B cell (primary cell): ENCODE data around the gene POT1. TPM values are rescaled to one million over a fixed set of nuclear protein-coding genes. Genes with fewer than 3 reads are reported as not detected.

Experiments used
- ATAC-seq: fragments of 200-7000 bp; cut with Tn5 transposase; one replicate; pipeline ENCODE4 v1.10.0; 2021; ENCODE audit warnings: low read depth, mild to moderate bottlenecking, moderate number of reproducible peaks, moderate library complexity
- CTCF ChIA-PET: fragments of 350-600 bp; sonication (Branson Sonifier 250); formaldehyde crosslinking; loops from one replicate; lab custom pipeline; 2021; ENCODE audit warnings: antibody characterized with exemption, inconsistent platforms; lab: Charles Lee
- POLR2A ChIA-PET: fragments of 350-600 bp; sonication (Branson Sonifier 250); formaldehyde crosslinking; loops from one replicate; lab custom pipeline; 2021; ENCODE audit warnings: antibody characterized with exemption; lab: Charles Lee
- DNase-seq: peaks from one replicate; pipeline ENCODE4 v3.0.0; 2013
- H2AFZ ChIP-seq: 2 replicates; pipeline ENCODE4 v1.6.1; 2012; ENCODE audit warnings: mild to moderate bottlenecking, low read depth, low read length; ENCODE audit not compliant: insufficient read depth, poor library complexity, severe bottlenecking
- H3K27ac ChIP-seq, 2 donors: 1 replicate in 1 of 2; 2 replicates in 1 of 2; pipeline ENCODE4 v1.5.1; 2012 to 2013; ENCODE audit warnings: low read length in 2 of 2, mild to moderate bottlenecking in 2 of 2, moderate library complexity in 1 of 2
- H3K27me3 ChIP-seq, 4 experiments: fragments of 200-600 bp in 1 of 4; sonication (generic) in 1 of 4; replicated peaks in 1 of 4; 1 replicate in 2 of 4; 2 replicates in 2 of 4; pipeline versions ENCODE4 v1.6.1 to v1.7.0; 2013 to 2016; ENCODE audit warnings: low read length in 3 of 4, mild to moderate bottlenecking in 2 of 4, mixed read lengths in 1 of 4, moderate library complexity in 1 of 4; ENCODE audit not compliant: insufficient read depth in 4 of 4, control insufficient read depth in 3 of 4; ENCODE audit errors: control extremely low read depth in 1 of 4
- H3K36me3 ChIP-seq, 2 experiments: replicated peaks in 1 of 2; 1 replicate in 1 of 2; 2 replicates in 1 of 2; pipeline versions ENCODE4 v1.6.1 to v1.7.1; 2013; ENCODE audit warnings: low read length in 1 of 2; ENCODE audit not compliant: insufficient read depth in 2 of 2, control insufficient read depth in 1 of 2; ENCODE audit errors: control extremely low read depth in 1 of 2, extremely low read depth in 1 of 2
- H3K4me1 ChIP-seq, 2 donors: fragments of 200-600 bp in 1 of 2; sonication (generic) in 1 of 2; 1 replicate in 1 of 2; 2 replicates in 1 of 2; pipeline versions ENCODE4 v1.5.1 to v1.6.1; 2013 to 2017; ENCODE audit warnings: low read length in 2 of 2; ENCODE audit not compliant: control insufficient read depth in 2 of 2, insufficient read depth in 2 of 2
- H3K4me2 ChIP-seq: replicated peaks from 2 replicates; pipeline ENCODE3; 2012; ENCODE audit warnings: mild to moderate bottlenecking, low read depth, low read length; ENCODE audit not compliant: poor library complexity, severe bottlenecking
- H3K4me3 ChIP-seq, 5 experiments: fragments of 200-600 bp in 1 of 5; sonication (generic) in 1 of 5; 1 replicate in 3 of 5; 2 replicates in 2 of 5; pipeline versions ENCODE4 v1.5.1 to v1.7.0; 2011 to 2016; ENCODE audit warnings: low read length in 4 of 5, mild to moderate bottlenecking in 4 of 5, low read depth in 2 of 5, control low read depth in 1 of 5, moderate library complexity in 1 of 5; ENCODE audit not compliant: insufficient read depth in 1 of 5; ENCODE audit errors: control extremely low read depth in 1 of 5, extremely low read depth in 1 of 5
- H3K79me2 ChIP-seq: fragments of 200-600 bp; sonication (generic); one replicate; pipeline ENCODE4 v1.6.0; 2016; ENCODE audit warnings: low read length; ENCODE audit not compliant: control insufficient read depth, insufficient read depth
- H3K9ac ChIP-seq: fragments of 200-600 bp; sonication (generic); 2 replicates; pipeline ENCODE4 v1.6.1; 2017; ENCODE audit warnings: mild to moderate bottlenecking, low read length, moderate library complexity
- H3K9me3 ChIP-seq, 3 donors: one replicate each; pipeline versions ENCODE4 v1.6.1 to v1.7.1; 2013; ENCODE audit warnings: low read length in 2 of 3; ENCODE audit not compliant: control insufficient read depth in 2 of 3, insufficient read depth in 1 of 3; ENCODE audit errors: control extremely low read depth in 1 of 3
- H4K20me1 ChIP-seq: 2 replicates; pipeline ENCODE4 v1.6.0; 2012; ENCODE audit warnings: mild to moderate bottlenecking, low read length; ENCODE audit not compliant: insufficient read depth, control insufficient read depth, poor library complexity, severe bottlenecking
- H3K27ac Mint-ChIP-seq: one replicate; pipeline ENCODE4 v1.8.0; 2021; ENCODE audit warnings: mixed read lengths
- H3K27me3 Mint-ChIP-seq: one replicate; pipeline ENCODE4 v1.8.0; 2021; ENCODE audit warnings: mixed read lengths
- H3K4me1 Mint-ChIP-seq: one replicate; pipeline ENCODE4 v1.8.0; 2021; ENCODE audit warnings: mixed read lengths
- H3K4me3 Mint-ChIP-seq: one replicate; pipeline ENCODE4 v1.8.0; 2021; ENCODE audit warnings: mixed read lengths
- H3K9me3 Mint-ChIP-seq: one replicate; pipeline ENCODE4 v1.8.0; 2022; ENCODE audit warnings: mixed read lengths; ENCODE audit not compliant: insufficient read depth
- EZH2 ChIP-seq: IDR thresholded peaks from 2 replicates; pipeline ENCODE4 v1.6.1; 2012; ENCODE audit warnings: borderline replicate concordance, low read depth, mild to moderate bottlenecking, moderate library complexity, low read length; ENCODE audit not compliant: insufficient read depth, poor library complexity, severe bottlenecking
- WGBS: methylation state at CpG from one replicate; pipeline ENCODE4 v1.1.5; 2013; ENCODE audit warnings: missing lambda C conversion rate; ENCODE audit not compliant: insufficient coverage; 5-methylcytosine and 5-hydroxymethylcytosine counted together
- intact Hi-C: fragments of 100-400 bp; cut with micrococcal nuclease; formaldehyde crosslinking; loops from one replicate; pipeline ENCODE4 v1.10.0; 2022
- polyA plus RNA-seq: library from polyadenylated mRNA; depleted of rRNA; stranded (reverse); fragments of >200 nt; gene quantifications from 2 replicates; pipeline ENCODE4 v1.2.3, GENCODE V29; 2012
- total RNA-seq, 2 donors: library from RNA; stranded (reverse); fragments of 120-200 nt in 1 of 2; gene quantifications; 1 replicate in 1 of 2; 2 replicates in 1 of 2; pipeline versions ENCODE4 v1.2.3 to v1.2.4, GENCODE V29; 2013 to 2022
- TF ChIP-seq, protein P1 (sequence below): fragments of 200-600 bp; IDR thresholded peaks from one replicate; pipeline ENCODE4 v1.8.0; 2022; ENCODE audit warnings: antibody characterized with exemption, mild to moderate bottlenecking

The POT1 gene
- total and polyA plus RNA-seq, 2 donors (not counting 1 experiment from before 2014, with no cell fraction given) = 12.2 to 32.3 TPM

DNA sequence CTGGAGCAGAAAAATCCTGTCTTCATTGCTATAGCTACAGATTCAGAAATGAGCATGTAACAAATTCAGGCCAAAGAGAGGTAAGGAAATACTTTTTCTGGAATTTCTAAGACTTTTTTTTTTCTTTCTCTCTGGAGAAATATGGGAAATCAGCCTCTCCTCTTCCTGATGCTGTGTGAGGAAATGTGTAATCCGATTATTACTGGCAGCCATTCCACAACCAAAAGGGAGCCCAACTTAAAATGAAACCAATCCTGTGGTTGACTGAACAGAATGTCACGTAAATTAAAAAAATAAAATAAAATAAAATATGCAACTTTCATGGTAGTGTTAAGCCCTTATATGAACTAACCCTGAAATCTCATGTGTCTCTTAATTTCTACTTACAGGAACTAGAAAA lies 10.7 kb upstream of the POT1 start:
- ATAC-seq = no peak
- Histone ChIP-seq H3K4me1 (no peaks in the 10 kb centered on the region), H3K27me3 (no peaks in the 10 kb centered on the region), H3K36me3 (no peaks in the 10 kb centered on the region), H2AFZ (no peak overlapping the region), H3K79me2 (no peaks in the 10 kb centered on the region), H3K9me3 (peaks cover 0 to 5% (median 0%) of the 10 kb centered on the region in 3 donors), H3K9ac (no peak overlapping the region), H3K4me2 (no peak overlapping the region), H3K27ac (no peak overlapping the region), H3K4me3 (no peak overlapping the region), H4K20me1 (no peaks in the 10 kb centered on the region)
- POLR2A ChIA-PET = no interaction called here
- TF ChIP-seq EZH2 = no peak
- TF ChIP-seq, protein P1, sequence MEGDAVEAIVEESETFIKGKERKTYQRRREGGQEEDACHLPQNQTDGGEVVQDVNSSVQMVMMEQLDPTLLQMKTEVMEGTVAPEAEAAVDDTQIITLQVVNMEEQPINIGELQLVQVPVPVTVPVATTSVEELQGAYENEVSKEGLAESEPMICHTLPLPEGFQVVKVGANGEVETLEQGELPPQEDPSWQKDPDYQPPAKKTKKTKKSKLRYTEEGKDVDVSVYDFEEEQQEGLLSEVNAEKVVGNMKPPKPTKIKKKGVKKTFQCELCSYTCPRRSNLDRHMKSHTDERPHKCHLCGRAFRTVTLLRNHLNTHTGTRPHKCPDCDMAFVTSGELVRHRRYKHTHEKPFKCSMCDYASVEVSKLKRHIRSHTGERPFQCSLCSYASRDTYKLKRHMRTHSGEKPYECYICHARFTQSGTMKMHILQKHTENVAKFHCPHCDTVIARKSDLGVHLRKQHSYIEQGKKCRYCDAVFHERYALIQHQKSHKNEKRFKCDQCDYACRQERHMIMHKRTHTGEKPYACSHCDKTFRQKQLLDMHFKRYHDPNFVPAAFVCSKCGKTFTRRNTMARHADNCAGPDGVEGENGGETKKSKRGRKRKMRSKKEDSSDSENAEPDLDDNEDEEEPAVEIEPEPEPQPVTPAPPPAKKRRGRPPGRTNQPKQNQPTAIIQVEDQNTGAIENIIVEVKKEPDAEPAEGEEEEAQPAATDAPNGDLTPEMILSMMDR = no peak
- intact Hi-C loops = no loop called here
- H3K4me3 Mint-ChIP-seq = no peak overlapping the region
- H3K27ac Mint-ChIP-seq = no peak overlapping the region
- WGBS = no CpG with 5 or more reads among the region's 2 CpGs
- no peaks in the 10 kb centered on the region for H3K9me3 Mint-ChIP-seq
- CTCF ChIA-PET = no interaction called here
- H3K27me3 Mint-ChIP-seq = no peaks in the 10 kb centered on the region
- H3K4me1 Mint-ChIP-seq = no peaks in the 10 kb centered on the region
- DNase-seq = no peak

- Histone ChIP-seq H3K9ac (no peak overlapping the region), H2AFZ (no peak overlapping the region), H3K27me3 (no peaks in the 10 kb centered on the region), H3K27ac (no peak overlapping the region), H3K9me3 (no peaks in the 10 kb centered on the region), H4K20me1 (no peaks in the 10 kb centered on the region), H3K79me2 (no peaks in the 10 kb centered on the region), H3K4me3 (no peak overlapping the region), H3K4me2 (no peak overlapping the region), H3K36me3 (no peaks in the 10 kb centered on the region), H3K4me1 (no peaks in the 10 kb centered on the region)
- TF ChIP-seq EZH2 = no peak
- TF ChIP-seq, protein P1 = no peak
- Mint-ChIP-seq H3K4me1 (no peaks in the 10 kb centered on the region), H3K27ac (no peak overlapping the region), H3K9me3 (no peaks in the 10 kb centered on the region), H3K4me3 (no peak overlapping the region), H3K27me3 (no peaks in the 10 kb centered on the region)
- ATAC-seq = no peak
- no peak for DNase-seq
- WGBS = 100% methylated on average over 1 of the region's 2 CpGs
- CTCF ChIA-PET = no interaction called here
- POLR2A ChIA-PET = no interaction called here
- intact Hi-C loops = no loop called here
These were observed 8.5 kb upstream of the POT1 start for GRCh38 chr7:124938128-124938527.
